ENCODE results near the gene ZNF837. TPM values are rescaled to one million over a fixed set of nuclear protein-coding genes. Genes with fewer than 3 reads are reported as not detected.

The ZNF837 gene
- total RNA-seq, 2 donors from 2014 or later, result 1.8 to 2.6 TPM

DNA sequence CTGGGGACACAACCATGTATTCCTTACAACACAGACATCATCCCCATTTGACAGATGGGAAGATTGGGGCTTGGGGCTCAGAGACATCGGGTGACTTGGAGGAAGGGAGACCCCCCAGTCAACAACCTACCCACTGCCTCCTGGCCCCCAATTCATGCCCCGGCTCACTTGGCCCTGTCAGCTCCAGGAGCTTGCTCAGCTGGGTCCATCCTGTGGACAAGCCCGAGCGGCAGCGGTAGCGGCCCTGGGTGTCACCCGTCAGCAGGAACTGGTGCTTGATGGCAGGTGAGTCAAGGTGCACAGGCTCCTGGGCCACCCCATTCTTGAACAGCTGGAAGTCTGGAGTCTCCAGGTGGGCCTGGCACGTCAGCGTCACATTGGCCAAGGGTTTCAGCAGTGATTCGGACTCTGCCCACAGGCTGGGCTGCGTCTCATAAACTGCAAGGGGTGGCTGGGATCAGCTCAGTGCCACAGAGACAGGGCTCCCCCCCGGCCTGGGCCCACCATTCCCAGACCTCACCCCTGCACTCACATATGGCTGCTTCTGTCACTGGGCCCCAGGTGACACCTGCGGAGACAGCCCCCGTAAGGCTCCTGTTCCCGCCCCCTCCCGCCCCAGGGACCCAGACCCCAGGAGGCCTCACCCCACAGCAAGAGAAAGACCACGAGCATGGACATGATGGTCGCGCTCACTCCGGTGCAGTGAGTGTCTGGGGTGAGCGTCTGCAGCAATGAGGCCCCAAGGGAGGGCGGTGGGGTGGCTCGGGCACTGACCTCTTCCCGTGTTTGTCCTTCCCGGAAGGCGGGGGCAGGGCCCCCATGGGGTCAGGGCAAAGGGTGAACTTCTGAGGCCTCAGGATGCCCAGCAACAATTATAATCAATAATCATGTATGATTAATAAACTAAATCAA, 27.8 kb downstream of the ZNF837 start, which contains the start of gene A1BG:
TSS of gene A1BG (minus strand) at position 733 of the 912 bp plus-strand sequence. CDS start at position 678, 55 bp downstream.
- no peak for DNase-seq
- no peak within 1 kb of the TSS for H3K4me3 ChIP-seq
- H3K9ac ChIP-seq (ENCODE audit: low read depth in 2 of 2, low read length in 2 of 2), result no peak within 1 kb of the TSS
- no peaks in the 10 kb centered on the region for H3K9me3 ChIP-seq
- H3K36me3 ChIP-seq, result no peaks in the 10 kb centered on the region
- peaks cover 6% of the 10 kb centered on the region for H3K27me3 ChIP-seq
- intact Hi-C loops (cut with DNase I), result no loop called here
- H3K4me1 ChIP-seq, result no peaks in the 10 kb centered on the region
- TF ChIP-seq, protein P1, sequence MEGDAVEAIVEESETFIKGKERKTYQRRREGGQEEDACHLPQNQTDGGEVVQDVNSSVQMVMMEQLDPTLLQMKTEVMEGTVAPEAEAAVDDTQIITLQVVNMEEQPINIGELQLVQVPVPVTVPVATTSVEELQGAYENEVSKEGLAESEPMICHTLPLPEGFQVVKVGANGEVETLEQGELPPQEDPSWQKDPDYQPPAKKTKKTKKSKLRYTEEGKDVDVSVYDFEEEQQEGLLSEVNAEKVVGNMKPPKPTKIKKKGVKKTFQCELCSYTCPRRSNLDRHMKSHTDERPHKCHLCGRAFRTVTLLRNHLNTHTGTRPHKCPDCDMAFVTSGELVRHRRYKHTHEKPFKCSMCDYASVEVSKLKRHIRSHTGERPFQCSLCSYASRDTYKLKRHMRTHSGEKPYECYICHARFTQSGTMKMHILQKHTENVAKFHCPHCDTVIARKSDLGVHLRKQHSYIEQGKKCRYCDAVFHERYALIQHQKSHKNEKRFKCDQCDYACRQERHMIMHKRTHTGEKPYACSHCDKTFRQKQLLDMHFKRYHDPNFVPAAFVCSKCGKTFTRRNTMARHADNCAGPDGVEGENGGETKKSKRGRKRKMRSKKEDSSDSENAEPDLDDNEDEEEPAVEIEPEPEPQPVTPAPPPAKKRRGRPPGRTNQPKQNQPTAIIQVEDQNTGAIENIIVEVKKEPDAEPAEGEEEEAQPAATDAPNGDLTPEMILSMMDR (IDR thresholded peaks at IDR 0.05), result no peak
- H3K27ac ChIP-seq, result no peak within 1 kb of the TSS

DNA sequence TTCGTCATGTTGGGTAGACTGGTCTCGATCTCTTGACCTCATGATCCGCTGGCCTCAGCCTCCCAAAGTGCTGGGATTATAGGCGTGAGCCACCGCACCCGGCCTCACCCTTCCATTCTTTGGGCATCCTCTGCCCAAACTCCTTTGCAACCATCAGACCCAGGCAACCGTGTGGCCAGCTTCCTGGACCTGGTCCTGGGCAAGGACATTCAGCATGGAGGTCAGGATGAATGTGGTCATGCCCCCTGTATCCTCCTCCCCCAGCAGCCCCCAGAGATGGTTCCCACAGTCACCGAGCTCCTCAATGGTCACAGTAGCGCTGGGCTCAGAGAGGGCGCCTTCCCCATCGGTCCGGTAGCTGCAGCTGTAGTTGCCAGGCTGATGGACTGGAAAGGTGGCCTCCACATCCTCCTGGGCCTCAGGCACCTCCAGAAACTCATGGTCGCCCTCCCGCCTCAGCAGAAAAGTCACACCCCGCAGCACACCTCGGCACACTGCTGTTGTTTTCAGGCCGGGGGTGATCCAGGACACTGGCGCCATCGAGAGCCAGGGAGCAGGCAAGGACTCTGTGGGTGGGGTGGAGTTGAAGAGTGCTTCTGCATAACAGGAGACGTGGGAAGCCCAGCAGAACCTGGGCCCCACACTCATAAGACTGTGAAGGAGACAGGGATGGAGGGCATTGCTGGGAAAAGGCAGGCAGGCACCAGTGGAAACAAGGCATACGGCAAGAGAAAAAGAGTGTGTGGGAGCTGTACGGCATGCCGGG, 28.7 kb downstream of the ZNF837 start:
- DNase-seq, result no peak
- TF ChIP-seq, protein P1 (IDR thresholded peaks at IDR 0.05), result no peak
- Histone ChIP-seq H3K4me3 (no peak overlapping the region), H3K36me3 (no peaks in the 10 kb centered on the region), H3K9ac (ENCODE audit: low read depth in 2 of 2, low read length in 2 of 2) (no peak overlapping the region), H3K27ac (no peak overlapping the region), H3K4me1 (no peaks in the 10 kb centered on the region), H3K27me3 (peaks cover 15% of the 10 kb centered on the region), H3K9me3 (no peaks in the 10 kb centered on the region)
- intact Hi-C loops (cut with DNase I), result no loop called here

DNA sequence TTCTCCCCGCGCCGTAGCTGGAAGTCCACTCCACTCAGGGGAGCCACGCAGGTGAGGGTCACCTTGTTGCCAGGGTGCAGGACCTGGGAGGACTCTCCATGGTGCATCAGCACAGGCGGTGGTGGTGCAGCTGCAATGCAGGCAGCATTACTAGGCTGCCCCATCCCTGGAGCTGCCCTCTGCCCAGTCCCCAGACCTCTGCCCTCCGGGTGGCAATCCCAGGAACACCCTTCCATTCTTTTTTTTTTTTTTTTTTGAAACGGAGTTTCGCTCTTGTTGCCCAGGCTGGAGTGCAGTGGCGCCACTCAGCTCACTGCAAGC, 29.3 kb downstream of the ZNF837 start:
- intact Hi-C loops (cut with DNase I), result no loop called here
- no peaks in the 10 kb centered on the region for H3K36me3 ChIP-seq
- no peaks in the 10 kb centered on the region for H3K4me1 ChIP-seq
- TF ChIP-seq, protein P1 (IDR thresholded peaks at IDR 0.05), result no peak
- H3K4me3 ChIP-seq, result no peak overlapping the region
- no peak overlapping the region for H3K27ac ChIP-seq
- peaks cover 19% of the 10 kb centered on the region for H3K27me3 ChIP-seq
- H3K9me3 ChIP-seq, result no peaks in the 10 kb centered on the region
- no peak overlapping the region for H3K9ac ChIP-seq (ENCODE audit: low read depth in 2 of 2, low read length in 2 of 2)
- DNase-seq, result no peak

DNA sequence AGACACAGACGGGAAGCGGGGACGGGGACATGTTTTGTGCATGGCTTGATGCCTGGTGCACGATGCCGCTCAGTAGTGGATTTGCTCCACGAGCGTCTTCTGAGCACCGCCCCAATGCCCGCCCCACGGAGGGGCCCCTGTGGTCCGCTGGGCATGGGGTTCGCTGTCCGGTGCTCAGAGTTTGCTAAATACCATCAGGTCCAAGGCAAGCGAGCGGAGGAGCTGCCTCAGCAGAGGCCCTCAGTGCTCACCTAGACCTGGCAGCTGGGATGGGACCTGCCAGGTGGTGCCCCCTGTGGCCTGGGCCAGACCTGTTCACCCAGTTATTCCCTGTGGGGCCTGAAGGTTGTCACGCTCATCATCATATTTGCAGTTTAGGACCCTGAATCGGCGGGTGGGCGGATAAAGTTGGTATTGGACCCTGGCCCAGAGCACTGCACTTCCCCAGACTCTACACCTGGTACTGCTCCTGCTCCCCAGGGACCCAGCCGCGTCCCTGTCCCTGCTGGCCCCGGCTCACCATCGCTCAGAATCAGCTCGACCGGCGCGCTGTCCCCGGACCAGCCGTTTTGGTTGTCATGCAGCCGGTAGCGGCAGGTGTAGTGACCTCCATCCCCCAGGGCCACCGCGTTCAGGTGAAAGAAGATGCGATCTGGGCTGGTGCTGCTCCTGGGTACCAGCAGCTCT, 29.8 kb downstream of the ZNF837 start:
- H3K36me3 ChIP-seq, result no peaks in the 10 kb centered on the region
- no peaks in the 10 kb centered on the region for H3K9me3 ChIP-seq
- DNase-seq, result no peak
- H3K27ac ChIP-seq, result no peak overlapping the region
- TF ChIP-seq, protein P1 (IDR thresholded peaks at IDR 0.05), result no peak
- intact Hi-C loops (cut with DNase I), result no loop called here
- no peak overlapping the region for H3K9ac ChIP-seq (ENCODE audit: low read depth in 2 of 2, low read length in 2 of 2)
- no peak overlapping the region for H3K4me3 ChIP-seq
- peaks cover 16% of the 10 kb centered on the region for H3K27me3 ChIP-seq
- H3K4me1 ChIP-seq, result no peaks in the 10 kb centered on the region

Data from colonic mucosa (tissue), 4 donors.